GM19023 (cell line): ENCODE data around the gene ING4.

ENCODE experiments used
- ATAC-seq: cut with Tn5 transposase; IDR thresholded peaks from one replicate; pipeline ENCODE4 v1.9.1; 2021; ENCODE audit warnings: mild to moderate bottlenecking, moderate library complexity; ENCODE audit not compliant: unreplicated experiment

The ING4 gene

GRCh38 chr12:6608592-6609281 lies 54.2 kb downstream of the ING4 start:
- no peak for ATAC-seq

- no peak for ATAC-seq
Observed at GRCh38 chr12:6607751-6608591, 54.9 kb downstream of the ING4 start.

GRCh38 chr12:6606331-6607131 lies 56.4 kb downstream of the ING4 start:
- no peak for ATAC-seq

- ATAC-seq, result no peak
Observed at GRCh38 chr12:6605421-6606330, 57.2 kb downstream of the ING4 start.

- no peak for ATAC-seq
Observed at GRCh38 chr12:6604259-6605029, 58.5 kb downstream of the ING4 start.

- no peak for ATAC-seq
Observed at GRCh38 chr12:6603095-6603567, 59.8 kb downstream of the ING4 start.

GRCh38 chr12:6602526-6602925 lies 60.4 kb downstream of the ING4 start:
- no peak for ATAC-seq
